ENCODE data around the gene ATAD3C.
"Not testable (repeated sequence)": the region's sequence is repeated elsewhere in the genome, so short reads cannot be mapped to it uniquely, and the experiment has no call there.

ATAD3C gene

DNA sequence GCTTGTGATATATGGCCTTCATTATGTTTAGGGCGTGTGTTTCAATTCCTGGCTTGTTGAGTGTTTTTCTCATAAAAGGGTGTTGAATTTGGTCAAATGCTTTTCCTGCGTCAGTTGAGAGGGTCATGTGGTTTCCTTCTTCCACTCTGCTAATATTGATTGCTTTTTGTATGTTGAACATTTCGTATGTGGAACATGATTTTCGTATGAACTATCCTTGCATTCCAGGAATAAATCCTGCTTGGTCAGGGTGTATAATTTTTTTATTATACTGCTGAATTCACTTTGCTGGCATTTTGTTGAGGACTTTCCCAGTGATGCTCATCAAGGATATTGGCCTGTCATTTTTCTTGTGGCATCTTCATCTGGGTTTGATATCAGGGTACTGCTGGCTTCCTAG lies 57.8 kb downstream of the ATAD3C start:
- DNase-seq (ENCODE audit: low read depth in 3 of 3): no peak

- DNase-seq (ENCODE audit: low read depth in 3 of 3): not testable (repeated sequence)
These were observed 59.4 kb downstream of the ATAD3C start for GRCh38 chr1:1508775-1509464.

DNA sequence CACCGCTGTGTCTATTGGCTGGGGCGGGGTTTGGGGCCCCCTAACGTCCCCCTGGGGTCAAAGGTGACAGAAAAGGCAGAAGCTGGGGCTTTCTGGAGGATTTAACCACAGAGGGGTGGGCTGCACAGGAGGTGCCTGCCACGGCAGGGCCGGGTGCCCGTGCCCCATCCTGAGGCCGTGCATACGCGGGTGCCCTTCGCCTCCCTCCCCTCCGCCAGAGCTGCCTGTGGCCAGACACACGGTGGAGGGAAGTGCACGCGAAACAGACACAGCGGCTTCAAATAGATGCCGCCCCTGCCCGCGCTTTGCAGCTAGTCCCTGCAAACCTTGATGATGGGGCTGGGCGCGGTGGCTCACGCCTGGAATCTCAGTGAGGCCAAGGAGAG lies 60.0 kb downstream of the ATAD3C start:
- not testable (repeated sequence) for DNase-seq (ENCODE audit: low read depth in 3 of 3)

DNA sequence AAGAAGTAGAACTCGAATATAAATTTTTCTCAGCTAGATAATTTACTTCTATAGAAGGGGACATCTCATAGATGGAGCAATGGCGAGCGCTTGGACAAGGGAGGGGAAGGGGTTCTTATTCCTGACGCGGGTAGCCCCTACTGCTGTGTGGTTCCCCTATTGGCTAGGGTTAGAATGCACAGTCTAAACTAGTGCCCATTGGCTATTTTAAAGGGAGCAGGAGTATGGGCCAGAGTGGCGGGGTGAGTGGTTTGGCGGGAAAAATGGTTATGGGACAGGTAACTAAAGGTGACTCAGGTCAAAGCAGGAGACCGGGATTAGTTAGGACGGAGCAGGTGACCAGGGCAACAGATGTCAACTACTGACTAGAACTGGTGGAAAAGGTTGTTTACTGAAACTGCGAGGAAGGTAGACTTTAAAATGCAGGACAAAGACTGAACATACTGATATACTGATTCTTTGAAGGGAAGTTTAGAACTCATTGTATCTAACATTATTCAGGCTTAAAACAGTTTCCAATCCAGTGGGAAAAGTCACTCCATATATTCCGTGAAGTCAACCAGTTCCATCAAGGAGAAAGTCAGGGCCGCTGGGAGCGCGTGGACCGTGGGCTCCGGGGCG lies 61.5 kb downstream of the ATAD3C start:
- DNase-seq (ENCODE audit: low read depth in 3 of 3): no peak

- peak; percentile 94 to 96 (median 95) for DNase-seq (ENCODE audit: low read depth in 3 of 3)
These were observed 62.2 kb downstream of the ATAD3C start, which contains the start of gene ATAD3A for GRCh38 chr1:1511533-1512285. Gene ATAD3A, plus strand, starts transcription at chr1:1512162. Its CDS starts 107 bp downstream, at chr1:1512269.

GRCh38 chr1:1512425-1512824 lies 62.9 kb downstream of the ATAD3C start:
- not testable (repeated sequence) for DNase-seq (ENCODE audit: low read depth in 3 of 3)

DNA sequence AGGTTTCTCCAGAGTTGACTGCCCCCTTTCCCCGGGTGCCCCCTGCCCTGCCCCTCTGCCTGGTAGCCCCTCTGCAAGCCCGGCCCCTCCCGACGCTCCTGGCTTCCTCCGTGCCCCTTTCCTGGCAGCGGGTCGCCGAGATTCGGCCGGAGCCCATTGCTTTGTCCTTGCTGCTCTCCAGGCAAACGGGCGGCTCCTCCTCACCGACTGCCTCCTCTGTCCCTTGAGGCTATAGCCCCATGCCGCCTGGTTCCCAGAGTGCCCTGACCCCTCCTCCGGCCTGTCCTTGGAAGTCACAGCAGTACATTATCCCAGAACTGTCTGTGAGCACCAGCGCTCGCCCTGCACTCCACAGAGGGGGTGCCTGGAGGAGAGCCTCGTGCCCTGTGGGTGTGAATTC lies 64.2 kb downstream of the ATAD3C start:
- not testable (repeated sequence) for DNase-seq (ENCODE audit: low read depth in 3 of 3)

- not testable (repeated sequence) for DNase-seq (ENCODE audit: low read depth in 3 of 3)
These were observed 64.9 kb downstream of the ATAD3C start for GRCh38 chr1:1514376-1514775.

DNA sequence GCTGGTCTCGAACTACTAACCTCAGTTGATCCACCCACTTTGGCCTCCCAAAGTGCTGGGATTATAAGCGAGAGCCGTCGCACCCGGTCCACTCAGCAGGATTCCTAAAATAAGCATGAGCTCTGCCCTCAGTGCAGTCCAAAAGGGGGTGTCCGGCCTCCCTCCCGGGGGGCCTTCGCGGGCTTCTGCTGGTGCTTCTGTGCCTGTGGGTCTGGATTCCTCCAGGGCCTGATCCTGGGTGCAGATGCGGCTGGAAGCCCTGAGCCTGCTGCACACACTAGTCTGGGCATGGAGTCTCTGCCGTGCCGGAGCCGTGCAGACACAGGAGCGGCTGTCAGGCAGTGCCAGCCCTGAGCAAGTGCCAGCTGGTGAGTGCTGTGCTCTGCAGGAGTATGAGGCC lies 67.4 kb downstream of the ATAD3C start:
- not testable (repeated sequence) for DNase-seq (ENCODE audit: low read depth in 3 of 3)

- DNase-seq (ENCODE audit: low read depth in 3 of 3): no peak
These were observed 68.6 kb downstream of the ATAD3C start for GRCh38 chr1:1517973-1518620.

- DNase-seq (ENCODE audit: low read depth in 3 of 3): not testable (repeated sequence)
These were observed 69.1 kb downstream of the ATAD3C start for GRCh38 chr1:1518621-1519007.
